Endothelial cell of umbilical vein (primary cell): ENCODE data around the gene NRCAM. TPM values are rescaled to one million over a fixed set of nuclear protein-coding genes. Genes with fewer than 3 reads are reported as not detected.

Experiments
- BruUV-seq: library from RNA; stranded (reverse); fragments of 400-500 nt; replicated peaks from 2 replicates; lab custom pipeline; 2021; lab: Mats Ljungman, UMichigan
- CTCF ChIA-PET: fragments of 300-600, 350-600 bp; sonication (Branson Sonifier 250); formaldehyde crosslinking; loops from one replicate; lab custom pipeline; 2021; ENCODE audit warnings: antibody characterized with exemption, inconsistent platforms; lab: Charles Lee
- POLR2A ChIA-PET: fragments of 300-600, 350-600 bp; sonication (Branson Sonifier 250); formaldehyde crosslinking; loops from one replicate; lab custom pipeline; 2021; ENCODE audit warnings: antibody characterized with exemption, inconsistent platforms; lab: Charles Lee
- DNase-seq: peaks from one replicate; pipeline ENCODE4 v3.0.0-alpha.2; 2011; ENCODE audit warnings: low read depth, low spot score
- FAIRE-seq: peaks from 2 replicates; lab custom pipeline; 2011; peaks lifted over from hg19 to GRCh38; lab: Jason Lieb, UNC
- H2AFZ ChIP-seq: 2 replicates; pipeline ENCODE4 v1.6.0; 2012; ENCODE audit warnings: low read depth, low read length, control low read depth, inconsistent platforms
- H3K27ac ChIP-seq: 2 replicates; pipeline ENCODE4 v1.5.1; 2011; ENCODE audit warnings: low read depth, mild to moderate bottlenecking, control low read depth, low read length, moderate library complexity; ENCODE audit not compliant: insufficient read depth
- H3K27me3 ChIP-seq, 2 experiments: 2 replicates each; pipeline versions ENCODE4 v1.6.0 to v1.6.1; 2011; ENCODE audit warnings: low read length in 2 of 2, mixed read lengths in 1 of 2; ENCODE audit not compliant: control insufficient read depth in 2 of 2, insufficient read depth in 2 of 2
- H3K36me3 ChIP-seq, 2 experiments: 2 replicates in 1 of 2; 3 replicates in 1 of 2; pipeline ENCODE4 v1.5.1; 2011; ENCODE audit warnings: low read length in 2 of 2, mild to moderate bottlenecking in 1 of 2, moderate library complexity in 1 of 2; ENCODE audit not compliant: control insufficient read depth in 2 of 2, insufficient read depth in 2 of 2; ENCODE audit errors: extremely low read depth in 1 of 2
- H3K4me1 ChIP-seq: 3 replicates; pipeline ENCODE4 v1.5.1; 2011; ENCODE audit warnings: mild to moderate bottlenecking, low read length; ENCODE audit not compliant: control insufficient read depth, insufficient read depth; ENCODE audit errors: extremely low read depth
- H3K4me2 ChIP-seq: 2 replicates; pipeline ENCODE4 v1.6.1; 2011; ENCODE audit warnings: low read length, control low read depth, mixed read lengths; ENCODE audit not compliant: insufficient read depth
- H3K4me3 ChIP-seq, 3 experiments: fragments of 200-600 bp in 1 of 3; sonication (generic), shearing (Covaris generic) in 1 of 3; replicated peaks in 1 of 3; 2 replicates each; pipeline ENCODE4 v1.5.1; 2011 to 2016; ENCODE audit warnings: control low read depth in 3 of 3, low read length in 3 of 3, mild to moderate bottlenecking in 2 of 3, inconsistent platforms in 1 of 3, low read depth in 1 of 3, moderate library complexity in 1 of 3; ENCODE audit not compliant: insufficient read depth in 1 of 3
- H3K79me2 ChIP-seq: 2 replicates; pipeline ENCODE4 v1.6.0; 2012; ENCODE audit warnings: low read length, inconsistent platforms; ENCODE audit not compliant: control insufficient read depth, insufficient read depth
- H3K9ac ChIP-seq: replicated peaks from 2 replicates; pipeline ENCODE3; 2011; ENCODE audit warnings: low read length, control low read depth; ENCODE audit not compliant: insufficient read depth; ENCODE audit errors: extremely low read depth
- H3K9me1 ChIP-seq: replicated peaks from 3 replicates; pipeline ENCODE4 v1.6.0; 2011; ENCODE audit warnings: mild to moderate bottlenecking, low read length; ENCODE audit not compliant: control insufficient read depth, insufficient read depth; ENCODE audit errors: extremely low read depth
- H3K9me3 ChIP-seq: replicated peaks from 2 replicates; pipeline ENCODE4 v1.5.1; 2012; ENCODE audit warnings: low read length, inconsistent platforms; ENCODE audit not compliant: control insufficient read depth, insufficient read depth
- H4K20me1 ChIP-seq: replicated peaks from 2 replicates; pipeline ENCODE3; 2011; ENCODE audit warnings: mild to moderate bottlenecking, low read length; ENCODE audit not compliant: control insufficient read depth, insufficient read depth; ENCODE audit errors: extremely low read depth
- CTCF ChIP-seq, 2 donors: IDR thresholded peaks; 1 replicate in 1 of 2; 2 replicates in 1 of 2; pipeline ENCODE4 v1.5.1; 2011; ENCODE audit warnings: low read length in 2 of 2, mild to moderate bottlenecking in 2 of 2, moderate library complexity in 2 of 2, control low read depth in 1 of 2, inconsistent platforms in 1 of 2, low read depth in 1 of 2; ENCODE audit not compliant: insufficient read depth in 1 of 2; ENCODE audit errors: extremely low read depth in 1 of 2
- EZH2 ChIP-seq: IDR thresholded peaks from 2 replicates; pipeline ENCODE4 v1.6.1; 2012; ENCODE audit warnings: borderline replicate concordance, low read depth, mild to moderate bottlenecking, moderate library complexity, low read length, inconsistent platforms; ENCODE audit not compliant: severe bottlenecking
- FOS ChIP-seq: IDR thresholded peaks from 2 replicates; pipeline ENCODE4 v1.6.1; 2011; ENCODE audit warnings: mild to moderate bottlenecking, low read length, moderate library complexity, borderline replicate concordance; ENCODE audit not compliant: insufficient read depth
- GATA2 ChIP-seq: IDR thresholded peaks from 2 replicates; pipeline ENCODE4 v1.7.0; 2011; ENCODE audit warnings: low read depth, mild to moderate bottlenecking, moderate library complexity, mixed read lengths, low read length; ENCODE audit not compliant: insufficient read length, insufficient read depth
- JUN ChIP-seq: IDR thresholded peaks from 2 replicates; pipeline ENCODE4 v1.6.1; 2011; ENCODE audit warnings: borderline replicate concordance, low read depth; ENCODE audit not compliant: insufficient read length, insufficient read depth
- MAX ChIP-seq: IDR thresholded peaks from 2 replicates; pipeline ENCODE4 v1.6.1; 2011; ENCODE audit not compliant: insufficient read depth, insufficient read length
- MYC ChIP-seq: IDR thresholded peaks from one replicate; pipeline ENCODE4 v1.6.1; 2011; ENCODE audit warnings: mild to moderate bottlenecking, low read depth, low read length
- POLR2A ChIP-seq: IDR thresholded peaks from 2 replicates; pipeline ENCODE4 v1.6.1; 2012; ENCODE audit warnings: low read depth, mild to moderate bottlenecking, control low read depth, low read length
- POLR2AphosphoS5 ChIP-seq: IDR thresholded peaks from 2 replicates; pipeline ENCODE4 v1.6.1; 2012; ENCODE audit warnings: low read depth, mild to moderate bottlenecking, control low read depth, low read length, moderate library complexity; ENCODE audit not compliant: insufficient read depth
- dilution Hi-C: fragments of 300-500 bp; cut with MboI; formaldehyde crosslinking; loops from one replicate; pipeline ENCODE4 v1.15.0; 2019; ENCODE audit warnings: low sequenced_read_pairs; ENCODE audit not compliant: extremely low pct_ligation_motif_present
- intact Hi-C: fragments of 100-400 bp; cut with micrococcal nuclease; formaldehyde crosslinking; loops from one replicate; pipeline ENCODE4 v1.10.0; 2022
- polyA plus RNA-seq, 4 experiments: library from polyadenylated mRNA; depleted of rRNA in 3 of 4; stranded (reverse) in 3 of 4; unstranded in 1 of 4; fragments of >200 nt; gene quantifications; 2 replicates each; pipeline versions ENCODE4 v1.2.1 to v1.2.3, GENCODE V29; 2011 to 2012; ENCODE audit warnings: missing spikeins in 1 of 4
- total RNA-seq: library from RNA; stranded (reverse); gene quantifications from 2 replicates; pipeline ENCODE4 v1.2.3, GENCODE V29; 2021

Gene NRCAM
- total and polyA plus RNA-seq, 2 donors (not counting 3 experiments of a cell fraction or from before 2014, with no cell fraction given), result 26.0 to 47.6 TPM

GRCh38 chr7:108321359-108321758 is 134.9 kb downstream of the NRCAM start:
- H3K9me3 ChIP-seq, result no peaks in the 10 kb centered on the region
- no peak overlapping the region for H3K4me2 ChIP-seq
- ChIA-PET POLR2A (no interaction called here), CTCF (no interaction called here)
- no peaks in the 10 kb centered on the region for H3K4me1 ChIP-seq
- H4K20me1 ChIP-seq, result no peaks in the 10 kb centered on the region
- H3K36me3 ChIP-seq, result no peaks in the 10 kb centered on the region
- no peak overlapping the region for H3K9ac ChIP-seq
- intact Hi-C loops, result no loop called here
- no peak overlapping the region for H2AFZ ChIP-seq
- no peak overlapping the region for H3K4me3 ChIP-seq
- H3K79me2 ChIP-seq, result peaks cover 11% of the 10 kb centered on the region
- TF ChIP-seq JUN (no peak), FOS (no peak), GATA2 (no peak), CTCF (IDR thresholded peaks at IDR 0.05; ENCODE audit: extremely low read depth in 1 of 2, insufficient read depth in 1 of 2, low read depth in 1 of 2, low read length in 2 of 2) (no peak), MAX (no peak), POLR2AphosphoS5 (no peak), POLR2A (no peak), MYC (no peak), EZH2 (no peak)
- dilution Hi-C loops, result no loop called here
- FAIRE-seq (no peak), DNase-seq (no peak)
- no peak overlapping the region for H3K27ac ChIP-seq
- no TSS peak for BruUV-seq
- H3K27me3 ChIP-seq, result no peaks in the 10 kb centered on the region
- H3K9me1 ChIP-seq, result no peaks in the 10 kb centered on the region
